NB4 (cell line): ENCODE measurements around the gene IL17A.
A peak's percentile ranks its signal among the peaks of the same experiment; 100 is the strongest.

Experiments used
- DNase-seq: peaks from one replicate; pipeline ENCODE4 v3.0.0; 2010; ENCODE audit warnings: low read depth
- H3K4me3 ChIP-seq: one replicate; pipeline ENCODE4 v1.5.1; 2011; ENCODE audit warnings: mild to moderate bottlenecking, low read depth, low read length, moderate library complexity
- CTCF ChIP-seq: IDR thresholded peaks from one replicate; pipeline ENCODE4 v1.5.1; 2012; ENCODE audit warnings: low read depth, low read length
- MAX ChIP-seq: IDR thresholded peaks from 2 replicates; pipeline ENCODE4 v1.6.1; 2011; ENCODE audit warnings: low read depth, low read length
- MYC ChIP-seq: IDR thresholded peaks from 2 replicates; pipeline ENCODE4 v1.6.1; 2011; ENCODE audit warnings: low read depth, low read length
- POLR2A ChIP-seq: IDR thresholded peaks from 2 replicates; pipeline ENCODE4 v1.6.1; 2011; ENCODE audit warnings: mild to moderate bottlenecking; ENCODE audit not compliant: insufficient read length; ENCODE audit errors: extremely low read depth

The IL17A gene

DNA sequence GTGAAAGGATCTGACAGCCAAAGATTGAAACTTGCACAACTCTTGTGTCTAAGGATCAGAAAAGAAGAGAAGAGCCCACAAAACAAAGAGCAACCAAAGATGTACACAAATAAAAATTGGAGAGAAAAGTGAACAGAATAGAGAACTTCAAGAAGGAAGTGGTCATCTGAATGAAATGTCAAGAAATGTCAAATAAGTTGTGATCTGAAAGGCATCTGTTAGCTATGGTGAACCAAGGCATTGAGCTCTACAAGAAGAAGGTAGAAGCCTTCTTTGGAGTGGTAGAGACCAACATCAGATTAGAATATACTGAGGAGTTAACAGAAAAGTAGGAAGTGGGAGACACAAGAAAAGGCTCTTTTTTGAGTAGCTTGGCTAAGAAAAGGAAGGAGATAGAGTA lies 29.6 kb downstream of the IL17A start:
- no peak for DNase-seq
- TF ChIP-seq MAX (no peak), CTCF (no peak), MYC (no peak), POLR2A (no peak)
- no peak overlapping the region for H3K4me3 ChIP-seq

DNA sequence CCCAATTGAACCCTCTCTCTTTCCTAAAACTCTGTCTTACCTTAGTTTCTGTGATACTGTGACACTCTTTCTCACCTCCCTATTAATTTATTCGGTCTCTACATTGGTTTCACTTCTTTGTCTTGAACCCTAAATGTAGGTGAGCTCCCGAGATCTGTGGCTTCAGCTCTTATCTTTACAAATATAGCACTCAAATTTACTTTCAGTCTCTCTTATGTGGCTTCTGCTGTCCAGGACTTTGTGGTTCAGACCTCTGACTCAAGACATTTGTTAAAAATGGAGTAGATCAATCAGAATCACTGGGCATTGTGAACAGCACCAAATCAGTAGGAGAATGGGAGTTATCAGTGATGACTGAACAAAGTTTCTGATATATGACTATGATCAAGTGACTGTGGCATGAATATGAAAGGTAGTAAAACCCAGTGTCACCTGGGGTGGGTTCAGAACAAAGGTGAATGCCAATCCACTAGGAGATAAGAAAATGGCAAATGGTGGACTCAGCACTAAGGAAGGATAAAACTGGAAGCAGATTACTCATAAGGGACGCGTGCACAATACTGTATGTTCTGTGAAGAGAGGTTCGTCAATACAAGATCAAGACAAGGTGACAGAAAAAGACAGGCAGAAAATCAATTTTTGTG lies 30.9 kb downstream of the IL17A start:
- no peak for DNase-seq
- no peak for TF ChIP-seq MYC
- no peak for TF ChIP-seq CTCF
- TF ChIP-seq MAX, result no peak
- no peak for TF ChIP-seq POLR2A
- H3K4me3 ChIP-seq, result no peak overlapping the region

DNA sequence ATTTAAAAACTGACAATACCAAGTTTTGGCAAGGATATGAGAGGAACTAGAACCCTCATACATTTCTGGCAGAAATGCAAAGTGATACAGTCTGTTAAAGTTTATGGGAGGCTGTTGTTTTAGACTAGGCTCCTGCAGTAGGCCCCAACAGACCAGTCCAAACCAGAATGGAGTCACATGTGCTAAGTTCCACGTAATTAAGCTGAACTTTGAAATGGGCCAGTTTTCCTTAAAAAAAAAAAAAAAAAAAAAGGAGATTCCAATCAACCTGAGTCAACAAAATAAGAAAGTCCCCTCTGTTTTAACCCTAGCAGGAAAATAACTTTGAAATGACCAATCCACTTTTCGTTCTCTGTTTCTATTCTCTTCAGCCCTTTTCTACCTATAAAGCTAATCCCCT lies 31.6 kb downstream of the IL17A start:
- no peak for DNase-seq
- no peak for TF ChIP-seq CTCF
- TF ChIP-seq POLR2A, result no peak
- TF ChIP-seq MYC, result no peak
- no peak for TF ChIP-seq MAX
- H3K4me3 ChIP-seq, result no peak overlapping the region

- TF ChIP-seq MAX (no peak), POLR2A (no peak), CTCF (no peak), MYC (no peak)
- H3K4me3 ChIP-seq, result no peak overlapping the region
- peak; percentile 46 for DNase-seq
Measured at GRCh38 chr6:52221302-52221701, 35.1 kb downstream of the IL17A start.

DNA sequence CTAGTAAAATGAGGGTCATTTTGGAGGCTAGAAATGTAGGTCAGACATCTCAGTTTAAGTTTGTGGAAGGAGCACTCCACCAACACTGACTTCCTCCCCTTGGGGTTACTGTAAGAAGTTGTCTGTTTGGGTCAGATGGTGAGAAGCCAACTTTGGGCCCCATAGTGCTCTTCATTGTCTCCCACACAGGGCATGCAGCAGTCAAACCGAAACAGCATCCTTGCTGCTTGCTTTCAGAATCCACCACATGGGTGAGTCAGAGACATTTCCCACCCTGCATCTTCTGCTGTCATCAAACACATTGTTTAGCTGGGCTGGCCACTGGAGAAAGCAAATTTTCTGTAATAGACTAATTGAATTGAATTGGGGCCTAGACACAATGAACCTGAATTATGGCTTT lies 41.3 kb downstream of the IL17A start:
- DNase-seq, result no peak
- no peak for TF ChIP-seq MYC
- no peak for TF ChIP-seq MAX
- TF ChIP-seq CTCF, result no peak
- TF ChIP-seq POLR2A, result no peak

DNA sequence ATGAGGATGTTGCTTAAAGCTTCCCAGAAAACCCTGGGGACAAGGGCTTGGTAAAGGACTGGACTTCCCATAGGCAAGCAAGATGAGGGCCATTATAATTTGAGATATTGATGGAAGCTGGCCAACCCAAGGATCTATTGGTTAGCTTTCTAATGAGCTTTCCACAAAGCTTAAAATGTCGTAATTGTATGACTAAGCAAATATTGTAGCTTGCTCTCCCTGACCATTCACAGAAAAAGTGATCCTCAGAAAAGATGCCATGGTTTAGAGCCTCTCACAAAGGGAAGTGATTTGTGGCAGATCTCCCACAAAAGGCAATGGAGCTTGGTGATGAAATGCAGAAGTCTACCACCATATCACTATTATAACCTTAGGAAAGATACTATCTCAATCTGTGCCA lies 44.5 kb downstream of the IL17A start:
- DNase-seq, result peak; percentile 38
- TF ChIP-seq POLR2A (no peak), CTCF (no peak), MAX (no peak), MYC (no peak)
- H3K4me3 ChIP-seq, result no peak overlapping the region

More for the DNA sequence above, 41.3 kb downstream of the IL17A start:
- no peak overlapping the region for H3K4me3 ChIP-seq
